IPS-11a (cell line): ENCODE data around the gene ATP1A1.

ENCODE experiments used
- H3K4me3 ChIP-seq: one replicate; pipeline ENCODE4 v1.5.1; 2013; ENCODE audit warnings: low read depth, low read length, control low read depth

The ATP1A1 gene

DNA sequence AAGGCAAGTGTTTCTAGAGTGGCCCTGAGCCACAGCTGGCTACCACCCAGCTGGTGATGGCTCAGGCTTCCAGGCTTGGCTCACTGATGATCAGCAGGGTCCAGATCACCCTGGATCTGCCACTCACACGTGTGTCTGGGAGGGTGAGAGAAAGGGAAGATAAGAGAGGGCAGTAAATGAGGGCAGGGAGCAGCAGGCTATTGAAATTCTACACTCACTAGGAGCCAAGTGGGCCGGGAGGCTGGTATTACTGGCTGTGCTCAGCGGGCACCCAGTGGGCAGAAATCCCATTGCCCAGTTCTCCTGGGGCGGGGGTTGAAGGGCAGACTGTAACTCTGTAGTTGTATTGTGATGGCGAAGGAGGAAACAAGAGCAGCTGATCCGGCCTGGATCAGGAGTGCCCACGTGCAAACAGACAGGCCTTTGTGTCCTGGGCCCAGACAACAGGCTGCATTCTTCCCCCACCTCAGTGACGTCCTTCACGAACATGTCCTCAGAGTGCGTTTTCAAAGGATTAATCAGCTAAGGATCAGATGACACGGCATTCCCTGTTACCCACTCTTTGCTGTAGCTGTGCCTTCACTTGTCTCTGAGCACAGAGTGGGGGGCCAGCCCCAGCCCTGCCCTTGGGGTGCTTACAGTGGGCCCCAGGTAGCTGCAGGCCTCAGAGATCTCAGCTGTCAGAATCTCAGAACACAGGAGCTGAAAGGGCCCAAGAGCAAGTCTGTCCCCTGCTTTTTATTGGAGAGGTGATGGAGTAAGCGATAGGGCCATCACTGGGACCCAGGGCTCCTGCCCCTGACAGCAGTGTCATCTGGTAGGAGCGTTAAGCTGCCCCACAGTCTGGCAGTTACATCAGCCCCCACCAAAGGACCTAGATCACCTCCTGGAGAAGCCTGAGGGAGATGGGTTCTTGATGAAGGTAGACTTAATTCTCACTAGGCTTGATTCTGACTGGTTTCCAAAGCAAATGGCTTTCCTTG, 60.5 kb downstream of the ATP1A1 start:
- no peak overlapping the region for H3K4me3 ChIP-seq

DNA sequence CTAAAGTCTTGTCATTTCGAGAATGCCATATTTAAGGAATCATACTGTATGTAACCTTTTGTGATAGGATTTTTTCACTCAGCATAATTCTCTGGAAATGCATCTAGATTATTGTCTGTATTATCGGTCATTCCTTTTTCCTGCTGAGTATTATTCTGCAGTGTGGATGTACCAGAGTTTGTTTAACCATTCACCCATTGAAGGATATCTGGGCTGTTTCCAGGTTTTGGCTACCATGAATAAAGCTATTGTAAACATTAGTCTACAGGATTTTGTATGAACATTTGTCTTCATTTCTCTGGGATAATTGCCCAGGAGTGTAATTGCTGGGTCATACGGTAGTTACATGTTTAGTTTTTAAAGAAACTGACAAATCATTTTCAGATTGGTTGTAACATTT, 61.8 kb downstream of the ATP1A1 start:
- no peak overlapping the region for H3K4me3 ChIP-seq

DNA sequence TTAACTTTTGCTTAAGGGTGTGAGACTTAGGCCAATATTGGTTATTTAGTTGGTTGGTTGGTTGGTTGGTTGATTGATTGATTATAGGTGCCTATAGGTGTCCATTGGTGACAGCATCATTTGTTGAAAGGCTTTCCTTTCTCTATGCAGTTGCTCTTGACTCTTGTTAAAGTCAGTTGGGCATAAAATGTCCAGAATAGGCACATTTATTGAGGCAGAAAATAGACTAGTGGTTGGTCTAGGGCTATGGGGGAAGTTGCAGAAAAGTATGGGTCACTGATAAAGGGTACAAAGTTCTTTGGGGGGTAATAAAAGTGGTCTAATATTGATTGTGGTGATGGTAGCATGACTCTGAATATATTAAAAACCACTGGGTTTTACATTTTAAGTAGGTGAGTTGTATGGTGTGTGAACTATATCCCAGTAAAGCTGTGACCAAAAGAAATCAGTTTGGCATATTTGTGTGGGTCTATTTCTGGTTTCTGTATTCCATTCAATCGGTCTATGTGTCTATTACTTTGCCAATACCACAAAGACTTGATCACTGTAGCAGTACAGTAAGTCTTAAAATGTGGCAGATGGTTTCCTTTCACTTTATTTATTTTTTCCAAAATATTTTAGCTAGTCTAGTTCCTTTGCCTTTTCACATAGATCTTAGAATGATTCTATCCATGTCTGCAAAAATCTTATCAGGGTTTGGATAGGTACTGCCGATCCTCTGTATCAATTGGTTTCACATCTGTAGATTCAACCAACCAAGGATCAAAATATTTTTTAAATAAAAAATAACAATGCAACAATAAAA, 63.0 kb downstream of the ATP1A1 start:
- H3K4me3 ChIP-seq: no peak overlapping the region

DNA sequence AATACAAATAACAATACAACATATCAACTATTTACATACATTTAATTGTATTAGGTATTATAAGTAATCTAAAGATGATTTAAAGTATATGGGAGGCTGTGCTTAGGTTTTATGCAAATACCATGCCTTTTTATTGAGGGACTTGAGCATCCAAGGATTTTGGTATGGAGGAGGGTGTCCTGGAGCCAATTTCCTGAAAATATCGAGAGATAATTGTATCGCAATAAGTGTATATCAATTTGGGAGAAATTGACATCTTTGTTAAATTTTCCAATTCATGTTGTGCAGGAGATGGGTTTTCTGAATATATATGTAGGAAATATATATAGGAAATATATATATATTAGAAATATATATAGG, 63.5 kb downstream of the ATP1A1 start:
- H3K4me3 ChIP-seq: no peak overlapping the region

DNA sequence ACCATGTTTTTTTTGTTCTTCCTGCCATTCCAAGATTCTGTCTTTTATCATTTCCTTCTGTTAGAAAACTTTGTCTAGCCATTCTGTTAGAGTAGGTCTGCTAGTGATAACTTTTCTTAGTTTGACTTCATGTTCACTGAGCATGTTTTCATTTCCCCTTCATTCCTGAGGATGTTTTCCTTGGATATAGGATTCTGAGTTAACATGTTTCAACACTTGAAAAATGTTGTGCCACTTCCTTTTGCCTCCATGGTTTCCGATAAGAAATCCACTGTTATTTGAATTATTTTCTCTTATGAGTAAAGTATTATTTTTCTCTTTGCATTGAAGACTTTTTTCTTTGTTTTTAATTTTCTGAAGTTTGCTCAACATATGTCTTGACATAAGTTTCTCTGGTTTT, 66.7 kb downstream of the ATP1A1 start:
- H3K4me3 ChIP-seq: no peak overlapping the region

DNA sequence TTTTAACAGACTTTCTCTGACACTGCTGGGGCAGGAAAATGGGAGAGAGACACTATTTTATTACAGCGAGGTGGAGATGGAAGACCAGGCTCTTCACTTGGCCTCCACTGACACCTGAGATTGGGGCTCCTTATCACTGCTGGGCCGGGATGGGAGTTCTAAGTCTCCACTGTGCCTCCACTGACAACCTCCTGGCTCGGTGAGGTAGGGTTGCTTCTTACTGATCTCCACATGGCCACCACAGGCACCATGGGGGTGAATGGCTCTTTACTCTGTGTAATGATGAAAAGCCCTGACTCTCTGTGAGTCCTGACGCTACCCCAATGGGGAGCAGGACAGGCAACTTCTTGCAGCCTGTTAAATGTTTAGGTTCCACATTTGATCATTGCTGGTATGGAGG, 67.7 kb downstream of the ATP1A1 start:
- no peak overlapping the region for H3K4me3 ChIP-seq

DNA sequence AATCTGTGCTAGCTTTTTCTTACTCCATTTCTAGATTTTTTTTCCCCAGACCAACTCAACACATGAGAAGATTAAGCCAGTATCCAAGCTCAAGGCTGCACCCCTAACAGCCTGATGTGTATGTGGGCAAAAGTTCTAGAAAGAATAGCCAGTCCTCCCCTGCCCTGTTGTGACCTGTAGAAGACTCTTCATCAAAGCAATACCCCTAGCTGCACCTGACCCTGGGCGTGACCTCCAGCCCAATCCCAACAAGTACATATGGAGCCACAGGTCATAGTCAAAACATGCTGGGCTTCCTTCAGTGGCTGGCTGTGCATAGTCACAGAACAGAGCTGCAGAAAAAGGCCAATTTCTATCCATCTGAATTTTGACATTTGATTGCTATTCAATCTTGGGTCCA, 72.5 kb downstream of the ATP1A1 start:
- H3K4me3 ChIP-seq: no peak overlapping the region

DNA sequence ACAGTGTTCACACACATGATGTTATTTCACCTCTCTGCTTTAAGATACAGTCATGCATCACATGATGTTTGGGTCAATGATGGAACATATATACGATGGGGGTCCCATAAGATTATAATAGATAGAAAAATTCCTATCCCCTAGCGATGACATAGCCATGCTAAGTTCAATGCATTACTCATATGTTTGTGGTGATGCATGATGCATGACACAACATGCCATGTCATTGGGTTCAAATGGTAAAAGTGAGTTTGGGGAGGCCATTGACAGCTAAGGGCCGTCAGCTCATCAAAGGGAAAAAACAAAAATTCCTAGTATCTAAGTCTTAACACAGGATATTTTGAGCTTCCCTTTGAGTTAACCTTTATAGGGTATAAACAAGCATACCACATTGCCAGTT, 73.6 kb downstream of the ATP1A1 start:
- H3K4me3 ChIP-seq: no peak overlapping the region

DNA sequence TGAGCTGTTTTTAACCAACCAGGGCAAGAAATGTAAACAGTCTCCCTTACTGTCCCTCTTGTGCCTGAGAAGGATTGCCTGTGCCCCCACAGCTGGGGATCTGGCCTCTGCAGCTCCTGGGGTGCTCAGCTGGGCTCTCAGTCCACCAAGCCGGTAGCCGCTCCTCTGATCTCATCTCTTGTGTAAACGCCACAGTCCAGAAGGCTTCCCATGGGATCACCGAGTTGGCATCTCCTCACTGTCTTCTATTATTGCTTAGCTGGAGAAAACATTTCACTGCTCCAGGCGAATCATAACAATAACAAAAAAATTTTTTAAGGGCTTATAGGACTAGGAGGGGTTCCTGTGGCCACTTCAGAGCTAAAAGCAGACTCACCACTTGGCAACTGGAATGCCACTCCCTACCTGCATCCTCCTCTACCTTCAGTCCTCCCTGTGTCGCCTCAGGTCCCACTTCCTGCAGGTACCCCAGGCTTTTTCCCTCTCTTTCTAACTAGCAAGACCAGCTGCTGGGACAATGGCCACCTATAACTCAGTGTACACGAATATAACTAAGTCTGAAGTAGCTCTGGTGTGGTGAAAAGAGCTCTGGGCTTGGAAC, 75.8 kb downstream of the ATP1A1 start:
- no peak overlapping the region for H3K4me3 ChIP-seq

DNA sequence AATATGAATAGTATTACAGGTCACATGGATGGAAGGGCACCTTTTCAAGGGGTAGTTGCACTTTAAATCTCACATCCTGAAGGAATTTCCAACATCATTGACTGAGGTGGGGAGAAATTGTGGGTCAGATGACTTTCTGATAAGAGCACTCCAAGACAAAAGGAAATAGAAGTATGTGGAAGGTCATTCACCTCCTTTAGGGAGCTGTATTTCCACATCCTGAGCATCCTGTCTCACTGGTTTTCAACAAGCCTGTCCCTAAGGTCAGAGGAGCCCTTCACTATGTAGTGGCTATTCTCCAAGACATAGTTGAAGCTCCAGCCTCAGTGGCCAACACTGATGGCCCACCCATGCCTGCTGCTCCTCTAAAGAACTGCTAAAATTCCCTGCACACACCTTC, 76.5 kb downstream of the ATP1A1 start:
- no peak overlapping the region for H3K4me3 ChIP-seq

DNA sequence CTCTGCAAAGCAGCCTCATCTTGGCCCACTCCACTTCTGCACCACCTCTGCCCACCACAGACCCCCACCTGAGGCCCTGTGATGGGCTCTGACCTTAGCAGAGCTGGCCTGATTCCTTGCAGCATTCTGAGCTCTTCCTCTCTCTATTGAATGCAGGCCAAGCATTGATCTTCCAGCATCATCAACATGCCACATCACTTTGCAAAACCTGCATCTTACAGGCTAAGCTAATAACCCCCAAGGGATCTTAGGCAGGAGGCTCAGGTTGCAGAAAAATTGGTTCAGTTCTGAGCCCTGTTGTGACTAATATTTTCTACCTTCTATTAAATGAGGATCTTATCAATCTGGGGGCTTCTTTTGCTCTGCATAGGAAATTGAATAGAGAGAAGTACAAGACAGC, 78.7 kb downstream of the ATP1A1 start:
- H3K4me3 ChIP-seq: no peak overlapping the region

DNA sequence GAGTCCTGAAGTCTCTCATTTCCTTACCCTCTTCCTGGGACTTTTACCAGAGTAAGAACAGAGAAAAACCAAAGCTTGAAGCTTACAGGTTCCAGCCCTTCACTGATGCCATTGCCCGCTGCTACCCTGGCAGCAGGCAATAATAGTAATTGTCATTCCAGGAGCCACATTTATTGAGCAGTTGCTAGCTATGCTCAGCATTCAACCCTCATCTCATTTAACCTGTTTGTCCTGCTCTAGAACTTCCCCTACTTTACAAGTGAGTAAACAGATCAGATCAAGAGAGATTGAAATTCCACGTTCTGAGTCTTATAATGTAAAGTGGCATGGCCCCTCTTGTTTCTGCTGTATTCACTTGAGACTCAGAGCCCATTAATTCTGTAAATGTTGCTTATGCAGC, 80.4 kb downstream of the ATP1A1 start:
- H3K4me3 ChIP-seq: no peak overlapping the region

DNA sequence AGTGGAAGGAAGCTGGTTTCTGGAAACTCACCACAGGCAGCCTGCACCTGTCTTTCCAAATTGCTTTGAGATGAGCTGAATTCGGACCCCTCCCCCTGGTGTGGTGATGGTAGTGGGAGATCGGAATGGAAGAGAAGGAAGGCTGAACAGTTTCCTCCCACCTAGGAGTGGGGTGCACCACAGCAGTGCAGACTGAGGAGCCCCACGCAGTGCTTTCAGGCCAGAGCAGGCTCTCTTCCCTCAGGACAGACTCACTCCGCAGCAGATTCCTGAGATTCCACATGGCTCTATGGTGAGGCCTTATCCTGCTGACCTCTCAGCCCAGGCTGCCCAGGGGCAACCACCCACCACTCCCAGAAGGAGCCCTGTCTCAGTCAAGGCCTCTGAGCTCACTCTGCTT, 80.9 kb downstream of the ATP1A1 start:
- no peak overlapping the region for H3K4me3 ChIP-seq
